Activated CD8-positive, alpha-beta memory T cell treated with anti-CD3 and anti-CD28 coated beads for 4 hours (primary cell): ENCODE results near the gene PKD2.
A peak's percentile ranks its signal among the peaks of the same experiment; 100 is the strongest.

Experiments used
- DNase-seq, 2 donors: peaks; one replicate each; pipeline ENCODE4 v3.0.0-alpha.2; 2020; ENCODE audit warnings: low read depth in 2 of 2

The PKD2 gene

DNA sequence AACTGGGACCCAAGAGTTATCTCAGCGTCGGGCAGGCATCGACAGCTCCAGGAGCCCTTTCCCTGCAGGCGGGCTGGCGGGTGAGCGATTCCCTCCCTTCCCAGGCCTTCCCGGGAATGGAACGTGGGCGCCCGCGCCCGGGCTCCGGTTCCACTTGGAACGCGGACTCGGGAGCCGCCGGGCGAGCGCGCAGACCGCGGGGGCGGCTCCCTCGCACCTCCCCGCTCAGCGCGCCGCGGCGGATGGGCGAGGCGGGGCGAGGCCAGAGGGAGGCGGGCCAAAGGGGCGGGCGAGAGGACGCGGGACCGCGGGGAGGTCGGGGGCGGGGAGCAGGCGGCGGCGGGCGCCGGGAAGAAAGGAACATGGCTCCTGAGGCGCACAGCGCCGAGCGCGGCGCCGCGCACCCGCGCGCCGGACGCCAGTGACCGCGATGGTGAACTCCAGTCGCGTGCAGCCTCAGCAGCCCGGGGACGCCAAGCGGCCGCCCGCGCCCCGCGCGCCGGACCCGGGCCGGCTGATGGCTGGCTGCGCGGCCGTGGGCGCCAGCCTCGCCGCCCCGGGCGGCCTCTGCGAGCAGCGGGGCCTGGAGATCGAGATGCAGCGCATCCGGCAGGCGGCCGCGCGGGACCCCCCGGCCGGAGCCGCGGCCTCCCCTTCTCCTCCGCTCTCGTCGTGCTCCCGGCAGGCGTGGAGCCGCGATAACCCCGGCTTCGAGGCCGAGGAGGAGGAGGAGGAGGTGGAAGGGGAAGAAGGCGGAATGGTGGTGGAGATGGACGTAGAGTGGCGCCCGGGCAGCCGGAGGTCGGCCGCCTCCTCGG, at the start of gene PKD2:
Gene PKD2 (plus strand): TSS at position 332 of the 818 bp plus-strand sequence. CDS start 99 bp downstream, at position 431.
- DNase-seq = peak; percentile 36 to 60

DNA sequence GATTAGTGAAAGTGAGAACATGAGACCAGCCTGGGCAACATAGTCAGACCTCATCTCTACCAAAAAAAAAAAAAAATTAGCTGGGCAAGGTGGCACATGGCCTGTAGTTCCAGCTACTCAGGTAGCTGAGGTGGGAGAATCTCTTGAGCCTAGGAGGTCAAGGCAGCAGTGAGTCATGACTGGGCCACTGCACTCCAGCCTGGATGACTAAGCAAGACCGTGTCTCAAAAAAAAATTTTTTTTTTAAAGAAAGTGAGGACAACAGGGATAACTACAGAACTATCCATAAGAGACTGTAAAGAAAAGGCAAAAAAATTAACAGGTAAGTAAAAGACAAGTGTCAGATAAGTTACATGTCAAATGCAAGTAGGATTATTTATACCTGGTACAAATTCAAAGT, 45.4 kb upstream of the PKD2 start:
- no peak for DNase-seq

DNA sequence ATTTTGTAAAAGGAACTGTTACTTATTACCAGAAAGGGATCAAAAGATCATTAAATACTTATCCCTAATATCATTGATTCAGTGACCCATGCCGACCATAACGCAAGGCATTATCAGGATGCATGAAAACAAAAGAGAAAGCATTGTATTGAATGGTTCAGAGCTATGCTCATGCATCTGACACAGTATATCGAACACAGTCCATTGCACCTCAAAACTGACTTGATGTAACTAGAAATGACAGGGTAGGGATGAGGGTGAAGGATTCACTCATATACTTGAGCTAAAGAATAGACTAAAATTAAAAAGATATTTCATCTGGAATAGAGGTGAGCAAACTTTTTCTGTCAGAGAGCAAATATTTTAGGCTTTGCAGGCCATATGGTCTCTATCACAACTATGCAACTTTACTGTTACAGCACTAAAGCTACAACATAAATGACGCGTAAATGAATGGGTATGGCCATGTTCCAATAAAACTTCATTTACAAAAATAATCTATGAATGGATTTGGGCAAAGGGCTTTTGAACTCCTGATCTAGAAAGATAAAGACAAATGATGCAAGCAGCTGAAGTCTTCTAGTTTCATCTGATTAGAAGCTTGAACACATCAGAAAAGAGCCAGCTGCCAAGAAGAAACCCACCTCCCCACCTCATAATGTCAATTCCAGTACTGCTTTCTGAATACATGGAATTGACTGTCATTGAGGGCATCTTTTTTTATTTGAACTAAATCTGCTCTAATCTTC, 44.9 kb upstream of the PKD2 start:
- no peak for DNase-seq

DNA sequence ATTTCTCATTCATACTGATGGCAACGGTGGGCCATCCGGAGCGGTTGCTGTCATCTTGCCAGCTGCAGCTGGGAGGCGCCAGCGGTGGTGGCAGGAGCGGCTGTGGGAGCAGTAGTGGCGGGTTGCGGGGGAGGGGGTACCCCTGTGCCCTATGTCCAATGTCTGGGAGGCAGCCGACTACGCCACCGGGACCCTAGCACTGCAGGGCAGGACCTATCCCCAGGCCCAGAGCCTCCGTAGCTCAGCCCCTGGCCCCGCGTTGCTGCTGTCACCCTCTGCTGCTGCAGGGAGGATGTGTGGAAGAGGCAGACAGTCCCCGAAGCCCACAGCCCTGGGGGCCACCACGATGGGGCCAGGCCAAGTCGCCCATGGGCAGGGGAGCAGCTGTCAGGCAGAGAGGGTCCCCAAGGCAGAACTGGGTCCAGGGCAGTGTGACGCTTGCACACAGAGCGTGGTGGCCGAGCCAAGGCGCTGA, 41.9 kb upstream of the PKD2 start:
- DNase-seq = no peak

DNA sequence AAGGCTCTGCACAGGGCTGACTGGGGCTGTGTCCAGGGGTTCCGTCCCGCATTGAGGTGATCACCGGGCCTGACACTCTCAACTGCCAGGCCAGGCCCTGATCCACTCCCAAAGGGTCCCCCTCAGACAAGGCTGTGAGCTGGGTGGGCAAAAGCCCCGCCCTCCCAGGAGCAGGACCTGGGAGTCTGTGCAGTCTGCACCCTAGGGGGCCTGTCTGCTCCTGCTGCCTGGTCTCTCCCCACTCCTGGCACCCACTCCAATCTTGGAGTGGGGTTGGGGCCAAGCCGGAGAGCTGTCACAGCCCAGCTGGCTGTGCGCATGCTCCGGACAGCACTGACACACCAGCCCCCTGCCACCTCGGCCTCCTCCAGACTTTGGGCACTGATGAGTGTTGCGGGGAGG, 41.3 kb upstream of the PKD2 start:
- no peak for DNase-seq

DNA sequence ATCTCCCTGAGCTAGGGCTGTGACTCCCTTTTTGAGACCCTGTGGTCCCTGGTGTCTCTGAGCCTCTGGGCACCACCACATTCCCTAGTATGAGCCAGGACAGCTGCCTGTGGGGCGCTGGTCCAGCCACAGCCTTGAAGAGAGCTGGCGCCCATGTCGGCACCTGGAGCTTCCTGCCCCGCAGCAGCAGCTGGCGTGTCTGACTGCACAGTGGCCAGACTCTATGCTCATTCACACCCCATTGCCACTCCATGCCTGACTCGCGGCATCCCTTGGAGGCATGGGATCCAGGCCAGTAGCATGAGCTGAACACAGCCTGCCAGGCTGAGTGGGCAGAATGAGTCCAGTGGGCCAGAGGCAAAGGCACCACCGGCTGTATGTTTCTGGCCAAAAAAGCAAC, 40.2 kb upstream of the PKD2 start:
- no peak for DNase-seq

DNA sequence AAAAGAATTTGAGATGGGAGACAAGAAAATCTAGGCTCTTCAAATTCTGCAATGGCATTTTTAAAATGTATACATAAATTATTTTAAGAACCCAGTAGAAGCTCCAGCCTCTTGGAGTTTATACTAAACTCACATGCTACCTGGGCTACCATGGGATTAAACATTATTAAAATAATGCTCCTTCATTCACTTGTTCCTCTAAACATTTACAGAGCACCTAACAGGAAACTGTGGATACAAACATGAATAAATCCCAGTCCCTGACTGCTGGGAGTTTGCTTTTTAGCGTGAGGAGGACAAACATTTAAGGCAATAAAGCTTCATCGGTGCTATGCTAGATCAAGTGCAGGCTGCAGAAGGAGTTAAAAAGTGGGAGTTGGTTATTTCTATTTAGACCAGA, 37.3 kb upstream of the PKD2 start:
- no peak for DNase-seq

DNA sequence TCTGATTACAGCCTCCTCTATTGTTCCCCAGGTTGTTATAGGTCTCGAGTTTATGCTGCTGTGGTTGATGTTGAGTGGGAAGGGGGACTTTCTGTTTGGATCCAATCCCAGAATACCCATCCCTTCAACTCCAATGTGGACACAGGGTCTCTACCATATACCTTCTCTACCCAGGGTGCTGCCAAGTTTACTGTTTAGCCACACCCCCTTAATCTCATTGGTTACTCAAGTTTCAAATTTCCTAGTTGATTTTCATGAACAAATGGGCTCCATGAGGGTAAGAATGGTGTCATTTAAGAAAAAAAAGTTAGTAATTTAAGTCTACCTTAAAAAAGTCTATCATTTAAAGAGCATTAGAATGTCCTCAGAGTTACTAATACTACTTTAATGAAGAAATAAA, 35.6 kb upstream of the PKD2 start:
- no peak for DNase-seq

DNA sequence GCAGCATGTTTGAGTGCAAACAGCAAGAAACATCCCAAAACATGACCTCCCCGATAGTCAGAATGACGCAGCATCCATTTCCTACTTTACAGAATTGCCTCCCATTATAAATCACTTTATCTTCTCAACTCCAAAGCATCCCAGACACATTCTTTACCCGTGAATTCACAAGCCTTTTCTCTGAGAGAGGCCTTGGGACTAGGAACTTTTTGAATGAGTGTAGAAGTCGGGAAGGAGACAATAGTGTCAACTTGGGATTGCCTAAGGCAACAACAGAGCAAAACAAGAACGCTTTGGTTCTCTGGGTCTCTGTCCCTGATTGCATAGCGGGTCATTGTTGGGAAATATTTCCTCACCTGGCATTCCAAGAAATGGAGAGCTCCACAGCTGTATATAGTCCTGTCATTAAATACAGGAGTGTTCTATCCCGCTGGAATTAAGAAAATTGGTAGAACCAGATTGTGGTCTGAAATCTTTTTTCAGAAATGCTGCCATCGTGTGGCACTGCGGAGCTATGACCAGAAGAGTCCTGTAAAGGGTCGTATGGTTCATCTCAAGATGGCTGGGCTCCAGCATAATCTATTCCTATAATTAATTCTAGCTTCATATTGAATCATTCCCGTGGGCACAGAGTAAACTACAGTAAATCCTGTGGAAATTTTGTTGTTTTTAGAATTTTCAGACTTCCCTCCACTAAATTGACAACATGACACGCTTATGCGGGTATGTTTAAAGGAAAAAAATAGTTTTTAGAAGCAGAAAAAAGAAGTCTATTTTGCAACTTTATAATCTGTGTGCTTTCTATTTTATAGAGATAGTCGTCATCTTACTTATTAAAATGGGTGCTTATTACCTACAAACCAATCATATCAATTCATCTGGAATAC, 33.9 kb upstream of the PKD2 start:
- no peak for DNase-seq

DNA sequence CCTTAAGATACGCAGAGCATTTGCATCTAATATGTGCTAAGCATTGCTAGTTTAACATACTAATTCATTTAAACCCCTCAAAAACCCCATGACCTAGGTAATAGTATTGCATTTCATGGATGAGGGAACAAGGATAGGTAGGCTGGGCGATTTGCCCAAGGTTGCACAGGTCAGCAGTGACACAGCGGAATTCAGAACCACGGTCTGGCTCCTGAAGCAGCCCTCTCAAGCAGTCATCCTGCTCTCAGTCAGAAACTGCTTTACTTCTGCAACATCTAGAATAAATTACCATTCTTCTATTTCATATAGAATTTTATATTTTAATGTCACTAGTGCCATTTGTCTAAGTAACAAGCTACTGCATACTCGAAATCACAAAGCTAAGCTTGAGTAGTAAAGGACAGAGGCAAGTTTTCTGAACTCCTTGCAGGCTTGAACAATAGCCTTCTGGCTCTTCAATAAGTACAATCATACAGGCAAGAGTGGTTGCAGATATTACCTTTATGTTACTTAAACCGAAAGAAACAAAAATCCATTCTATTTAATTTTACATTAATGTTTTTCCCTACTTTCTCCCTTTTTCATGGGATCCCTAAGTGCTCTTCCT, 32.5 kb upstream of the PKD2 start:
- DNase-seq = no peak

DNA sequence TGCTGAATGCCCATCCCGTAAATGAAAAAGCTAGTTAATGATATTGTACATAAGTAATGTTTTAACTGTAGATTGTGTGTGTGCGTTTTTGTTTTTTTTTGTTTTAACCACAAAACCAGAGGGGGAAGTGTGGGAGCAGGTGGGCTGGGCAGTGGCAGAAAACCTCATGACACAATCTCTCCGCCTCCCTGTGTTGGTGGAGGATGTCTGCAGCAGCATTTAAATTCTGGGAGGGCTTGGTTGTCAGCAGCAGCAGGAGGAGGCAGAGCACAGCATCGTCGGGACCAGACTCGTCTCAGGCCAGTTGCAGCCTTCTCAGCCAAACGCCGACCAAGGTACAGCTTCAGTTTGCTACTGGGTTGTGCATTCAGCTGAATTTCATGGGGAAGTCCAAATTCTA, 32.0 kb upstream of the PKD2 start, which contains the start of gene SPP1:
Gene SPP1 (plus strand): TSS at position 249 of the 400 bp plus-strand sequence. CDS start 1,182 bp downstream, outside the sequence.
- DNase-seq = no peak

DNA sequence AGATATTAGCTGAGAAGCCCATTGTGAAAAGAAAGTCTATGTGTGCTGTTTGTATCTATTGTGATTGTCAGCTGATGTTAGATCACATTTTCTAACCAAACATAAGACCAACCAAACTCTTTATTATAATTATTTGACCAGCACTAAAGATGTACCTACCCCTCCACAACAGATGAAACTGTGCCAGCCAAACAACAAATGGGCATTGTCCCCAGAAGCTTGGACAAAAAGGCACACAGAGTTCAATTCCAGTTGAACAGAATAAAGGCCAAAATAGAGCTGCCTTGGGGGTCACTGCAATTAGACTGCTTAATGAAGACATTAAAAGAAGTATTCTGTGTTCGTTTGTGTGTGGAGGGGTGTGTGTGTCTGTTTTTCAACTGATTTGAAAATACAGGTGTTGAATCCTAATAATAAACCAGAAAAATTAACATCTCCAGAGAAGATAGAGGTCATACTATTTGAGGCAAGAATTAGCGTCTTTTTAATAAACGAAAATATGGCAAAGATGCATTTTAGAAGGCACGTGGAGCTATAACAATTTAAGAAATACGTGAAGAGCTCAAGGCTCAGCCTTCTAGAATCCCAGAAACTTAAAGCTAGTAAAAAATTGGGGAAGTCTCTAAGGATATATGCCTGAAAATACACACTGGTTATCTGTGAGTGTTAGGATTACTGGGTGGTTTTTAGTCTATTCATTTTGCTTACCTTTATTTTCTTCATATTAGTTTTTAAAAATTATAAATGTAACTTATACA, 29.7 kb upstream of the PKD2 start:
- DNase-seq = no peak

DNA sequence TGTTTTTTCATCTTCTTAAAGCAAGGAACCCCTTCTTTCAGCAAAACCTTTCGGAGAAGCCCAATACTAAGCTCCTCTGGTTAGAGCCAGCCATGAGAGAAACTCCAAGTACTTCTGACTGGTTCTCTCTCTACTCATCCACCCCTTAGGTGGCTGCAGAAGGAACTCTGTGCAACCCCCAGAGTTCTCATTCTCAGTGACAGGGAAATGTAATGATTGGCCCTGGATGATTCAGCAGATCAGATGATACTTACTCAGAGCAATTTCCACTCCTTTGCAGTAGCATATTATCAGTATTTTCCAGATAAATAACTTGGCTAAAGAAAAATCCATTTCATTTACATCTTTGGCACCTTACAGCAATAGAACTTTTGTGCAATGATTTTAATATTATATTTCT, 28.8 kb upstream of the PKD2 start:
- DNase-seq = no peak

DNA sequence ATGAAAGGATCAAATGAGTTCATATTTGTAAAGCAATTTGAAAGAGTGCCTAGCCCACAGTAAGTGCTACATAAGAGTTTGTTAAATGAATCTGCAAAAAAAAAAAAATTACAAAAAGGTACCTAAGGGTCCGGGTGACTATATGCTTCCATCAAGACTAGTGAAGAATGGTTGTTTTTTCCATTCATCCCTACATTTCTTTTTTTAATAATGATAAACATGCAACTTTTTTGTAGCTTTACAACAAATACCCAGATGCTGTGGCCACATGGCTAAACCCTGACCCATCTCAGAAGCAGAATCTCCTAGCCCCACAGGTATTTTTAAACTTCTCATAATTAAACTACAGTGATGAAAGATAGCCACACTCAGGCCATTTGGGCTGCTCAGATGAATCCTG, 27.6 kb upstream of the PKD2 start:
- DNase-seq = no peak

DNA sequence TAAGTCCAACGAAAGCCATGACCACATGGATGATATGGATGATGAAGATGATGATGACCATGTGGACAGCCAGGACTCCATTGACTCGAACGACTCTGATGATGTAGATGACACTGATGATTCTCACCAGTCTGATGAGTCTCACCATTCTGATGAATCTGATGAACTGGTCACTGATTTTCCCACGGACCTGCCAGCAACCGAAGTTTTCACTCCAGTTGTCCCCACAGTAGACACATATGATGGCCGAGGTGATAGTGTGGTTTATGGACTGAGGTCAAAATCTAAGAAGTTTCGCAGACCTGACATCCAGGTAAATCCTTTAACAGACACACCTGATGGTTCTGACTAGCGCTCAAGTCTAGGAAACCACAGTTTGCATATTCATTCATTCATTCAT, 25.9 kb upstream of the PKD2 start:
- no peak for DNase-seq

DNA sequence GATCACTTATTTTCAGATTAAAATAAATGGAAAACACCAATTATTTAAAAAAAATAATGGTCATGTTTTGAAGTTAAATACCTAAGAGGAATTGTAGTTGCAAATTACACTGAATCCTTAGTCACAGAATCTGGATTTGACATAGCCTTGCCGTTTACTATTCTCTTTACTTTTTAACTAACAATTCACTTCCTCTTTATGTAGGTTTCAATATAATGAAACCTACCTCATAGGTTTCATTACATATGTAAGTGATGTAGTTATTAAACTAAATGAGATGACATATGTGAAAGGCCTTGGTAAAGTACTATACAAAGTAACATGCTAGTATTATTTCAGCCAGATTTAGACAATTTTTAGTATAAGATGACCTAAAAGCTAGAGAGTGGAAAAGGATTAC, 25.4 kb upstream of the PKD2 start:
- no peak for DNase-seq

DNA sequence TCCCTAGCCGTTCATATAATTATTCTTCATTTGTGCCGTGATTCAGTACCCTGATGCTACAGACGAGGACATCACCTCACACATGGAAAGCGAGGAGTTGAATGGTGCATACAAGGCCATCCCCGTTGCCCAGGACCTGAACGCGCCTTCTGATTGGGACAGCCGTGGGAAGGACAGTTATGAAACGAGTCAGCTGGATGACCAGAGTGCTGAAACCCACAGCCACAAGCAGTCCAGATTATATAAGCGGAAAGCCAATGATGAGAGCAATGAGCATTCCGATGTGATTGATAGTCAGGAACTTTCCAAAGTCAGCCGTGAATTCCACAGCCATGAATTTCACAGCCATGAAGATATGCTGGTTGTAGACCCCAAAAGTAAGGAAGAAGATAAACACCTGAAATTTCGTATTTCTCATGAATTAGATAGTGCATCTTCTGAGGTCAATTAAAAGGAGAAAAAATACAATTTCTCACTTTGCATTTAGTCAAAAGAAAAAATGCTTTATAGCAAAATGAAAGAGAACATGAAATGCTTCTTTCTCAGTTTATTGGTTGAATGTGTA, 24.9 kb upstream of the PKD2 start:
- DNase-seq = no peak

DNA sequence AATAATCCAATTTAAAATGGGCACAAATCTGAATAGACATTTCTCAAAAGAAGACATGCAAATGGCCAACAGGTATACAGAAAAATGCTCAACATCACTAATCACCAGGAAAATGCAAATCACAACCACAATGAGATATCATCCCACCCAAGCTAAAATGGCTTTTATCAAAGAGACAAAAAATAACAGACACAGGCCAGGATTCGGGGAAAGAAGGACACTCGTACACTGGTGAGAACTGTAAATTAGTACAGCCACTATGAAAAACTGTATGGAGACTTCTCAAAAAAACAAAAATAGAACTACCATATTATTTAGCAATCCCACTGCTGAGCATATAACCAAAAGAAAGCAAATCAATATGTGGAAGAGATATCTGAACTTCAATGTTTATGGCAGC, 23.4 kb upstream of the PKD2 start:
- no peak for DNase-seq

DNA sequence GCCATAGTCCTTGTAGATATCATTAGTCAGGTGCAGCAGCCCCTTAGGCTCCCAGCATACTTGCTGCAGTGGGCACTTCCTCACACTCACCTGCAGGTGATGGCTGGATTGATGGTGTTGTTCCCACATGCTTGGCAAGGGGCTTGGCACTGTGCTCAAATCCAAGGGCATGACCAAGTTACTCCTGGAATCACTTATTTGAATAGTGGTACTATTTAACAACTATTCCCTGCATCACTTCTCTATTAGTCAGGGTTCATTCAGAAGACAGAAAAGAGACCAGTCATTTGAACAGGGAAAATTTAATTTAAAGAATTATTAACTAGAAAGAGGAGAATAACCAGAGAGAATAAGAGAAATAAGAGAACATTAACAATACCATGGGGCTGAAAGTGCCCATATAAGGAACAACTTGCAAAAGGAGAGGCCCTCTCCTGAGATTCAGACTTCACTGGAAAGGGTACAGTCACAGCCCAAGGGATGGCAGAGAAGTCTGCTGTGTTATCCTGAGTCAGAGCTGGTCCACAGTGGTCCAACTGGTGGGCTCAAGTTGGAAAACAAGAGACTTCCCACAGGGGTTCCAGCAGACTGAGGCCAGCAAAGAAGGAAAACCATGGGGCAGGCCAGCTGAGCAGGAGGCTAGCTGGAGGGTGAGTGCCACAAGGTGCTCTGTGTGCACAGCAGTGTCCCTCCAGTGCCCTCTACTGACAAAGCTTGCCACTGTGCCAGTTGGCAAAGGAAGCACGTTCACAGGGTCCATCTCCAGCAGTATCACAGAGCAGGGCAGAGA, 22.1 kb upstream of the PKD2 start:
- DNase-seq = no peak

DNA sequence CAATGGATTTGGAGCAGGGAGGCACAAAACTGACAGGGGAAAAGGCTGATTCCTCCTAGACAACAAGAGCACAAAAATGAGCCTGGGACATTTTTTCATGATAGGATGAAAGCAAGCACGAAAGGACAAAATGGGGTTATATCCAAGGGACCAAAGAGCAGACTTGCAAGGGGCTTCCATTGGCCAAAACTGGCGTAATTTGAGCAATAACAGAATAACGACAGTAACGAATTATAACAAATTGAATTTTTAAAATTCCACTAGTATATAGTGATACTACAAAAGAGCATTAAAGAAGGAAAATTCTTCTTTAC, 21.6 kb upstream of the PKD2 start:
- no peak for DNase-seq
